MCF 10A (cell line): Measurements from ENCODE around the gene TRAPPC12. TPM values are rescaled to one million over a fixed set of nuclear protein-coding genes. Genes with fewer than 3 reads are reported as not detected.
"Not testable (repeated sequence)": the region's sequence is repeated elsewhere in the genome, so short reads cannot be mapped to it uniquely, and the experiment has no call there.

Source experiments
- BruUV-seq: library from RNA; stranded (reverse); fragments of 400-500 nt; replicated peaks from 2 replicates; lab custom pipeline; 2021; lab: Mats Ljungman, UMichigan
- CTCF ChIA-PET: fragments of 300-600 bp; sonication (Branson Sonifier 250); formaldehyde crosslinking; extraction: SDS; loops from one replicate; lab custom pipeline; 2021; ENCODE audit warnings: antibody characterized with exemption, inconsistent platforms; lab: Yijun Ruan, JAX
- POLR2A ChIA-PET: fragments of 300-600, 350-650 bp; sonication (Branson Sonifier 250); formaldehyde crosslinking; extraction: SDS; loops from one replicate; lab custom pipeline; 2020; ENCODE audit warnings: antibody characterized with exemption, inconsistent platforms; lab: Yijun Ruan, JAX
- DNase-seq: peaks from one replicate; pipeline ENCODE4 v3.0.0-alpha.2; 2018; ENCODE audit not compliant: unreplicated experiment
- H3K27ac Mint-ChIP-seq: one replicate; pipeline ENCODE4 v1.8.0; 2022; ENCODE audit warnings: mild to moderate bottlenecking, low read depth, mixed read lengths; ENCODE audit not compliant: unreplicated experiment
- H3K27me3 Mint-ChIP-seq: one replicate; pipeline ENCODE4 v1.8.0; 2022; ENCODE audit warnings: mixed read lengths; ENCODE audit not compliant: insufficient read depth, unreplicated experiment
- H3K36me3 Mint-ChIP-seq: one replicate; pipeline ENCODE4 v1.8.0; 2022; ENCODE audit warnings: mild to moderate bottlenecking, moderate library complexity, mixed read lengths; ENCODE audit not compliant: insufficient read depth, unreplicated experiment
- H3K4me1 Mint-ChIP-seq: one replicate; pipeline ENCODE4 v1.8.0; 2022; ENCODE audit warnings: mixed read lengths; ENCODE audit not compliant: insufficient read depth, unreplicated experiment
- H3K4me3 Mint-ChIP-seq: one replicate; pipeline ENCODE4 v1.8.0; 2022; ENCODE audit warnings: mild to moderate bottlenecking, moderate library complexity, mixed read lengths; ENCODE audit not compliant: unreplicated experiment
- H3K9me3 Mint-ChIP-seq: one replicate; pipeline ENCODE4 v1.8.0; 2022; ENCODE audit warnings: mixed read lengths; ENCODE audit not compliant: unreplicated experiment
- intact Hi-C: fragments of 100-400 bp; cut with micrococcal nuclease; formaldehyde crosslinking; loops from 2 replicates; pipeline ENCODE4 v1.14.1; 2022
- total RNA-seq: library from RNA; stranded (reverse); gene quantifications from 2 replicates; pipeline ENCODE4 v1.2.3, GENCODE V29; 2022
- TF ChIP-seq, protein P1 (sequence below): fragments of 200-600 bp; IDR thresholded peaks from one replicate; pipeline ENCODE4 v1.8.0; 2022; ENCODE audit warnings: antibody characterized with exemption, mild to moderate bottlenecking; ENCODE audit not compliant: unreplicated experiment

Gene TRAPPC12
- total RNA-seq, 1 experiment from 2014 or later = 84.4 TPM

DNA sequence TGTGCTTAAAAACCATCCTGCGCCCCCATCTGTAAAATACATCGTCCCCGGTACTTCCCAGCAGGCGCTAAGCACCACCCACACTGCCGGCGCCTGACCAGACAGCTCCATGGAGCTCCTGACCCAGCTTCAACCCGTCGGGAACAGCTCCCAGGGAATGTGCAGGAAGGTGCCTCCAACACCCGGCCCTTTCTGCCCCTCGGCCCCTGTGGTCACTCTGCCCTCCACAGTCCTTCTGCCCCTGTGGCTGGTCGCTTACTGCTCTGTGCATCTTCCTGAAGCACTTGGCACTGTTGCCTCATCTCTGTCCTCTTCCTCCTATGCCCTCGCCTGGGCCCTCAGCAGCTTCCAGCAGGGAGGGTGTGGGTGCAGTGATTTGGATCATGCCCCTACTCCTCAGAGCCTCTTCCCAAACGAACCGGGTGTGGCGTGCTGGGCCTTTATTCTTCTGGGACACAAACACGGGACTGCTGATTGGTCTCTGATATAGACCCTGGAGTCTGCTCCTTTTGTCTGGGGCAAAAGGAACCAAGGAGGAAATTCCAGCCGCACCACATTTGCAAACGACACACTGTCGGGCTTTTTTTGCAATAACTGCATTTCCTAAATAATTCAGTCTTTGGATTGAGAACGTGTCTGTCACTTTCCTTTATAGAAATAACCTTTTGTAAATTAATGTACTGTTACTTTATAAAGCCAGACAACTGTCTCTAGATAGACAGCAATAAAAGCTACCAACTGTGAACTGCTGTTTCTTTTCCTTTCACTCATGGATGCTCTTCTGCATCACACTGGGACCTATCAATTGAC is 73.9 kb downstream of the TRAPPC12 start:
- H3K9me3 Mint-ChIP-seq = no peaks in the 10 kb centered on the region
- no peak for DNase-seq
- POLR2A ChIA-PET = interaction anchor here (1.0 kb wide), 1 partner anchor 76 kb away, joined by 3 read pairs; the partner anchor contains the start of gene EIPR1
- no TSS peak for BruUV-seq
- no peak overlapping the region for H3K27ac Mint-ChIP-seq
- intact Hi-C loops = no loop called here
- H3K27me3 Mint-ChIP-seq = no peaks in the 10 kb centered on the region
- TF ChIP-seq, protein P1, sequence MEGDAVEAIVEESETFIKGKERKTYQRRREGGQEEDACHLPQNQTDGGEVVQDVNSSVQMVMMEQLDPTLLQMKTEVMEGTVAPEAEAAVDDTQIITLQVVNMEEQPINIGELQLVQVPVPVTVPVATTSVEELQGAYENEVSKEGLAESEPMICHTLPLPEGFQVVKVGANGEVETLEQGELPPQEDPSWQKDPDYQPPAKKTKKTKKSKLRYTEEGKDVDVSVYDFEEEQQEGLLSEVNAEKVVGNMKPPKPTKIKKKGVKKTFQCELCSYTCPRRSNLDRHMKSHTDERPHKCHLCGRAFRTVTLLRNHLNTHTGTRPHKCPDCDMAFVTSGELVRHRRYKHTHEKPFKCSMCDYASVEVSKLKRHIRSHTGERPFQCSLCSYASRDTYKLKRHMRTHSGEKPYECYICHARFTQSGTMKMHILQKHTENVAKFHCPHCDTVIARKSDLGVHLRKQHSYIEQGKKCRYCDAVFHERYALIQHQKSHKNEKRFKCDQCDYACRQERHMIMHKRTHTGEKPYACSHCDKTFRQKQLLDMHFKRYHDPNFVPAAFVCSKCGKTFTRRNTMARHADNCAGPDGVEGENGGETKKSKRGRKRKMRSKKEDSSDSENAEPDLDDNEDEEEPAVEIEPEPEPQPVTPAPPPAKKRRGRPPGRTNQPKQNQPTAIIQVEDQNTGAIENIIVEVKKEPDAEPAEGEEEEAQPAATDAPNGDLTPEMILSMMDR = no peak
- H3K4me3 Mint-ChIP-seq = no peak overlapping the region
- H3K4me1 Mint-ChIP-seq = no peaks in the 10 kb centered on the region
- CTCF ChIA-PET = interaction anchor here (2.0 to 3.2 kb wide), 2 partner anchors 9 to 29 kb away, joined by 11 to 24 read pairs; no protein-coding TSS in a partner anchor
- peaks cover 40% of the 10 kb centered on the region for H3K36me3 Mint-ChIP-seq

DNA sequence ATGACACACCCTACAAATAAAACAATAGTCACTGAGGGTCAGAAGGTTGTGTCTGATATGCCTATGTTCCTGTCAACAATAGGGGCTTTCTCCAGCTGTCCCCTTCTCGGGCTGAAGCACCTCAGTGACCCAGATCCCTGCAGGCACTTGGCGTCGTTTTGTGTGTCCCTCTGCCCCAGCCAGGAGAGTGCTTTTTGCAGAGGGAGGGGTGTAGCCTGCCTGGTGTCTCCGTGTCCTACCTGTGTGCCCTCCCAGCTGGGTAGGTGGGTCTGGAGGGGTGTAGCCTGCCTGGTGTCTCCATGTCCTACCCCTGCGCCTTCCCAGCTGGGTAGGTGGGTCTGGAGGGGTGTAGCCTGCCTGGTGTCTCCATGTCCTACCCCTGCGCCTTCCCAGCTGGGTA is 74.5 kb downstream of the TRAPPC12 start:
- CTCF ChIA-PET = interaction anchor here (2.0 kb wide), 1 partner anchor 30 kb away, joined by 11 read pairs; no protein-coding TSS in a partner anchor
- H3K27me3 Mint-ChIP-seq, POLR2A ChIA-PET, H3K9me3 Mint-ChIP-seq, intact Hi-C loops, DNase-seq, H3K27ac Mint-ChIP-seq, H3K4me3 Mint-ChIP-seq, BruUV-seq, H3K4me1 Mint-ChIP-seq: not testable (repeated sequence)
- H3K36me3 Mint-ChIP-seq = peaks cover 40% of the 10 kb centered on the region

DNA sequence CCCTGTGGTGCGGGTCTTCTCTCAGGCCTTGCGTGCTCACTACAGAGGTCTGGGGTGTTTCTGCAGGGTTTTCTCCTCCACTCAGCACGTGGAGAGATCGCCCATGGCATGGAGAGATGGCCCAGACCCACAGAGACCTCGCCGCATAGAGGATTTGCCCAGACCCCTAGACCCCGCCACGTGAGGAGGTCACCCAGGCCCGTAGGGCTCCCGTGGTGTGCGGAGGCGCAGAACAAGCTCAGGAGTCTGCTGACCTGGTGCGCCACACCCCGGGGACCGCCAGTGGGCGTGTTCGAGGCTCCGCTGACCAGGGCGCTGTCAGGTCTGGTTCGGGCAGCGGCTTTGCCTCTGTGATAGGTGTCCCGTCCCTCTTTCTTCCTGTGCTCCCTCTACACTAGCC is 75.3 kb downstream of the TRAPPC12 start:
- no peak overlapping the region for H3K4me3 Mint-ChIP-seq
- H3K27me3 Mint-ChIP-seq = no peaks in the 10 kb centered on the region
- intact Hi-C loops = no loop called here
- BruUV-seq = no TSS peak
- TF ChIP-seq, protein P1 = no peak
- H3K4me1 Mint-ChIP-seq = no peaks in the 10 kb centered on the region
- no peak for DNase-seq
- no peak overlapping the region for H3K27ac Mint-ChIP-seq
- CTCF ChIA-PET = interaction anchor here (2.7 kb wide), 1 partner anchor 31 kb away, joined by 16 read pairs; no protein-coding TSS in a partner anchor
- peaks cover 32% of the 10 kb centered on the region for H3K36me3 Mint-ChIP-seq
- H3K9me3 Mint-ChIP-seq = no peaks in the 10 kb centered on the region
- POLR2A ChIA-PET = no interaction called here

DNA sequence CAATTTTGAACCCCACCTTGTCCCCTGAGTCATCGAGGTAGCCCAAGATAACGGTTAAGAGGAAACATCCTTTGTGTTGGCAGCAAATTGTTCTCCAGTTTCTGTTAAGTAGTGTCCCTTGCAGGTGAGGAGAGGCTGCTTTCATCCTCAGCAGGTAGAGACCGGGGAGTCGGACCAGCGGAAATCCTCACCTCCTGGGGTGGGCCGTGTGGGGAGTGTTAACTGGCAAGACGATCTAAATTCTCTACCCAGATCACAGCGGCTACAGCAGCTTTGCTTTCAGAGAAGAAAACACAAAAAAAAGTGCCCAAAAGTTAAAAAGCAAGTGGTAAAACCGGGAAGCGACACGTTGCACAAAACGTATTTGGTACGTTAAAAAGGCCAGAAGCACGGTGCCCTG is 76.6 kb downstream of the TRAPPC12 start:
- H3K4me3 Mint-ChIP-seq = no peak overlapping the region
- intact Hi-C loops = no loop called here
- BruUV-seq = no TSS peak
- no peaks in the 10 kb centered on the region for H3K27me3 Mint-ChIP-seq
- POLR2A ChIA-PET = no interaction called here
- H3K4me1 Mint-ChIP-seq = no peaks in the 10 kb centered on the region
- DNase-seq = no peak
- TF ChIP-seq, protein P1 = no peak
- no peaks in the 10 kb centered on the region for H3K9me3 Mint-ChIP-seq
- CTCF ChIA-PET = interaction anchor here (2.7 kb wide), 1 partner anchor 33 kb away, joined by 16 read pairs; no protein-coding TSS in a partner anchor
- H3K36me3 Mint-ChIP-seq = peaks cover 21% of the 10 kb centered on the region
- no peak overlapping the region for H3K27ac Mint-ChIP-seq
